ENCODE results near the gene TAMM41. TPM values are rescaled to one million over a fixed set of nuclear protein-coding genes. Genes with fewer than 3 reads are reported as not detected.
A peak's percentile ranks its signal among the peaks of the same experiment; 100 is the strongest.

Gene TAMM41
- total RNA-seq, 1 donor from 2014 or later = 22.5 TPM

GRCh38 chr3:11803977-11804892 lies 42.5 kb downstream of the TAMM41 start:
- H3K4me1 ChIP-seq = no peaks in the 10 kb centered on the region
- H4K20me1 ChIP-seq (ENCODE audit: low read depth) = peaks cover 2% of the 10 kb centered on the region
- H3K27ac ChIP-seq = no peak overlapping the region
- Mint-ChIP-seq H3K9me3 (peaks cover 6% of the 10 kb centered on the region), H3K4me1 (no peaks in the 10 kb centered on the region), H3K27ac (no peak overlapping the region), H3K36me3 (peaks cover 55% of the 10 kb centered on the region), H3K4me3 (no peak overlapping the region), H3K27me3 (ENCODE audit: insufficient read depth, low read depth) (no peaks in the 10 kb centered on the region)
- peak; percentile 73 for DNase-seq (ENCODE audit: low spot score)
- TF ChIP-seq, protein P1, sequence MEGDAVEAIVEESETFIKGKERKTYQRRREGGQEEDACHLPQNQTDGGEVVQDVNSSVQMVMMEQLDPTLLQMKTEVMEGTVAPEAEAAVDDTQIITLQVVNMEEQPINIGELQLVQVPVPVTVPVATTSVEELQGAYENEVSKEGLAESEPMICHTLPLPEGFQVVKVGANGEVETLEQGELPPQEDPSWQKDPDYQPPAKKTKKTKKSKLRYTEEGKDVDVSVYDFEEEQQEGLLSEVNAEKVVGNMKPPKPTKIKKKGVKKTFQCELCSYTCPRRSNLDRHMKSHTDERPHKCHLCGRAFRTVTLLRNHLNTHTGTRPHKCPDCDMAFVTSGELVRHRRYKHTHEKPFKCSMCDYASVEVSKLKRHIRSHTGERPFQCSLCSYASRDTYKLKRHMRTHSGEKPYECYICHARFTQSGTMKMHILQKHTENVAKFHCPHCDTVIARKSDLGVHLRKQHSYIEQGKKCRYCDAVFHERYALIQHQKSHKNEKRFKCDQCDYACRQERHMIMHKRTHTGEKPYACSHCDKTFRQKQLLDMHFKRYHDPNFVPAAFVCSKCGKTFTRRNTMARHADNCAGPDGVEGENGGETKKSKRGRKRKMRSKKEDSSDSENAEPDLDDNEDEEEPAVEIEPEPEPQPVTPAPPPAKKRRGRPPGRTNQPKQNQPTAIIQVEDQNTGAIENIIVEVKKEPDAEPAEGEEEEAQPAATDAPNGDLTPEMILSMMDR (IDR thresholded peaks at IDR 0.05) = peak; percentile 85
- no peak for TF ChIP-seq EZH2phosphoT487 (IDR thresholded peaks at IDR 0.05)
- TF ChIP-seq EZH2 (IDR thresholded peaks at IDR 0.05) = no peak
- no peak overlapping the region for H3K9ac ChIP-seq
- no peaks in the 10 kb centered on the region for H3K27me3 ChIP-seq
- H3F3A ChIP-seq (ENCODE audit: low read depth) = no peaks in the 10 kb centered on the region
- no peak overlapping the region for H3K4me3 ChIP-seq
- H3K79me2 ChIP-seq (ENCODE audit: low read depth) = no peaks in the 10 kb centered on the region
- no peak overlapping the region for H3K4me2 ChIP-seq
- no peak overlapping the region for H2AFZ ChIP-seq (replicated peaks)
- peaks cover 5% of the 10 kb centered on the region for H3K36me3 ChIP-seq
- no peaks in the 10 kb centered on the region for H3K9me3 ChIP-seq (ENCODE audit: low read depth)

- Histone ChIP-seq H3K9ac (no peak overlapping the region), H3K27ac (no peak overlapping the region), H3K27me3 (no peaks in the 10 kb centered on the region), H3K4me3 (no peak overlapping the region), H3F3A (ENCODE audit: low read depth) (no peaks in the 10 kb centered on the region), H3K79me2 (ENCODE audit: low read depth) (no peaks in the 10 kb centered on the region), H3K9me3 (ENCODE audit: low read depth) (peaks cover 6% of the 10 kb centered on the region), H3K36me3 (peaks cover 16% of the 10 kb centered on the region), H3K4me2 (no peak overlapping the region), H4K20me1 (ENCODE audit: low read depth) (peaks cover 2% of the 10 kb centered on the region), H2AFZ (replicated peaks) (no peak overlapping the region), H3K4me1 (no peaks in the 10 kb centered on the region)
- Mint-ChIP-seq H3K9me3 (peaks cover 6% of the 10 kb centered on the region), H3K27me3 (ENCODE audit: insufficient read depth, low read depth) (no peaks in the 10 kb centered on the region), H3K4me1 (no peaks in the 10 kb centered on the region), H3K36me3 (peaks cover 63% of the 10 kb centered on the region), H3K4me3 (no peak overlapping the region), H3K27ac (no peak overlapping the region)
- TF ChIP-seq, protein P1 (IDR thresholded peaks at IDR 0.05) = no peak
- TF ChIP-seq EZH2 (IDR thresholded peaks at IDR 0.05) (no peak), EZH2phosphoT487 (IDR thresholded peaks at IDR 0.05) (no peak)
- DNase-seq (ENCODE audit: low spot score) = no peak
Measured at GRCh38 chr3:11799791-11800190, 46.9 kb downstream of the TAMM41 start.

GRCh38 chr3:11794927-11795326 lies 51.8 kb downstream of the TAMM41 start:
- Mint-ChIP-seq H3K27me3 (ENCODE audit: insufficient read depth, low read depth) (no peaks in the 10 kb centered on the region), H3K27ac (no peak overlapping the region), H3K4me3 (no peak overlapping the region), H3K36me3 (peaks cover 37% of the 10 kb centered on the region), H3K4me1 (no peaks in the 10 kb centered on the region), H3K9me3 (no peaks in the 10 kb centered on the region)
- no peaks in the 10 kb centered on the region for H4K20me1 ChIP-seq (ENCODE audit: low read depth)
- H3F3A ChIP-seq (ENCODE audit: low read depth) = no peaks in the 10 kb centered on the region
- H3K9ac ChIP-seq = no peak overlapping the region
- peaks cover 6% of the 10 kb centered on the region for H3K9me3 ChIP-seq (ENCODE audit: low read depth)
- no peak for TF ChIP-seq EZH2phosphoT487 (IDR thresholded peaks at IDR 0.05)
- TF ChIP-seq EZH2 (IDR thresholded peaks at IDR 0.05) = no peak
- TF ChIP-seq, protein P1 (IDR thresholded peaks at IDR 0.05) = no peak
- DNase-seq (ENCODE audit: low spot score) = no peak
- no peak overlapping the region for H3K4me3 ChIP-seq
- no peak overlapping the region for H2AFZ ChIP-seq (replicated peaks)
- H3K27me3 ChIP-seq = no peaks in the 10 kb centered on the region
- H3K4me1 ChIP-seq = no peaks in the 10 kb centered on the region
- peaks cover 12% of the 10 kb centered on the region for H3K36me3 ChIP-seq
- no peaks in the 10 kb centered on the region for H3K79me2 ChIP-seq (ENCODE audit: low read depth)
- no peak overlapping the region for H3K4me2 ChIP-seq
- H3K27ac ChIP-seq = no peak overlapping the region

All from neural progenitor cell (in vitro differentiated cells).